Right atrium auricular region (tissue), 2 donors: ENCODE measurements around the gene RGS4. TPM values are rescaled to one million over a fixed set of nuclear protein-coding genes. Genes with fewer than 3 reads are reported as not detected.

Experiments used
- DNase-seq: peaks from one replicate; pipeline ENCODE4 v3.0.0-alpha.2; 2019; ENCODE audit warnings: low spot score
- H3K27ac ChIP-seq, 2 donors: fragments of 200-600 bp; sonication (generic); 1 replicate in 1 of 2; 2 replicates in 1 of 2; pipeline ENCODE4 v1.5.1; 2016 to 2019
- H3K27me3 ChIP-seq, 2 donors: fragments of 200-600 bp; sonication (generic); one replicate each; pipeline versions ENCODE4 v1.5.1 to v1.6.0; 2017 to 2019
- H3K36me3 ChIP-seq: fragments of 200-600 bp; sonication (generic); one replicate; pipeline ENCODE4 v1.5.1; 2016
- H3K4me1 ChIP-seq, 2 donors: fragments of 200-600 bp; sonication (generic); one replicate each; pipeline versions ENCODE4 v1.5.1 to v1.6.0; 2017 to 2019
- H3K4me3 ChIP-seq, 2 donors: fragments of 200-600 bp; sonication (generic); 1 replicate in 1 of 2; 2 replicates in 1 of 2; pipeline ENCODE4 v1.5.1; 2017 to 2019; ENCODE audit warnings: mild to moderate bottlenecking in 1 of 2, moderate library complexity in 1 of 2
- H3K9me3 ChIP-seq, 2 donors: fragments of 200-600 bp; sonication (generic); one replicate each; pipeline ENCODE4 v1.5.1; 2019
- CTCF ChIP-seq, 2 donors: fragments of 200-600 bp; sonication (generic); IDR thresholded peaks; one replicate each; pipeline ENCODE4 v1.5.1; 2019; ENCODE audit warnings: antibody characterized with exemption in 2 of 2
- total RNA-seq, 2 donors: library from RNA; depleted of rRNA; stranded (reverse); fragments of >200 nt; gene quantifications; one replicate each; pipeline ENCODE4 v1.1.0, GENCODE V29; 2016

RGS4 gene
- total RNA-seq, 2 donors from 2014 or later, result 1.5 to 5.0 TPM

DNA sequence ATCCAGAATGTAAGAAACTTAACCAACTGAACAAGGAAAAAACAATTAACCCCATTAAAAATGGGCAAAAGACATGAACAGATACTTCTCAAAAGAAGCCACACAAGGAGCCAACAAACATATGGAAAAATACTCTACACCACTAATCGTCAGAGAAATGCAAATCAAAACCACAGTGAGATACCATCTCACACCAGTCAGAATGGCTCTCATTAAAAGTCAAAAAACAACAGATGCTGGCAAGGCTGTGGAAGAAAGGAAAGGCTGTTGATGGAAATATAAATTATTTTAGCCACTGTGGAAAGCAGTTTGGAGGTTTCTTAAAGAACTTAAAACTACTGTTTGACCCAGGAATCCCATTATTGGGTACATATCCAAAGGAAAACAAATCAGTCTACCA, 51.2 kb downstream of the RGS4 start:
- DNase-seq, result no peak
- no peak for TF ChIP-seq CTCF (IDR thresholded peaks at IDR 0.05)
- no peaks in the 10 kb centered on the region for H3K36me3 ChIP-seq
- no peaks in the 10 kb centered on the region for H3K27me3 ChIP-seq
- H3K9me3 ChIP-seq, result no peaks in the 10 kb centered on the region
- no peaks in the 10 kb centered on the region for H3K4me1 ChIP-seq
- H3K4me3 ChIP-seq, result no peak overlapping the region
- no peak overlapping the region for H3K27ac ChIP-seq

- Histone ChIP-seq H3K27ac (no peak overlapping the region), H3K4me1 (no peaks in the 10 kb centered on the region), H3K27me3 (no peaks in the 10 kb centered on the region), H3K4me3 (no peak overlapping the region), H3K36me3 (no peaks in the 10 kb centered on the region), H3K9me3 (no peaks in the 10 kb centered on the region)
- no peak for DNase-seq
- no peak for TF ChIP-seq CTCF (IDR thresholded peaks at IDR 0.05)
Observed at GRCh38 chr1:163124812-163125211, 55.7 kb downstream of the RGS4 start.

Other genes starting within 250 kb of the RGS4 start
- gene CCDC190, start 208.2 kb upstream of the RGS4 start, total RNA-seq, result under 1 TPM; 0.28 to 0.33 TPM
- 100 to 1,000 TPM in 1 of 2 donors, 10 to 100 TPM in 1; 43.5 to 381 TPM for gene RGS5, start 133.6 kb downstream of the RGS4 start, total RNA-seq